Mesodermal cell (in vitro differentiated cells): ENCODE data around the gene TMEM164.

Source experiments
- H3K27ac ChIP-seq: 2 replicates; pipeline ENCODE4 v1.7.0; 2013; ENCODE audit warnings: mild to moderate bottlenecking, low read depth, low read length, moderate library complexity; ENCODE audit not compliant: severe bottlenecking
- H3K36me3 ChIP-seq: 2 replicates; pipeline ENCODE4 v1.7.1; 2013; ENCODE audit warnings: mild to moderate bottlenecking, low read length, moderate library complexity; ENCODE audit not compliant: control insufficient read depth, insufficient read depth
- H3K4me1 ChIP-seq: one replicate; pipeline ENCODE4 v1.7.1; 2013; ENCODE audit warnings: mild to moderate bottlenecking, low read length; ENCODE audit not compliant: insufficient read depth, control insufficient read depth, poor library complexity, severe bottlenecking
- H3K4me3 ChIP-seq: 2 replicates; pipeline ENCODE4 v1.7.0; 2013; ENCODE audit warnings: low read length, control low read depth, mild to moderate bottlenecking; ENCODE audit not compliant: insufficient read depth, poor library complexity, severe bottlenecking; ENCODE audit errors: extremely low read depth
- H3K9me3 ChIP-seq: 2 replicates; pipeline ENCODE4 v1.7.1; 2013; ENCODE audit warnings: mild to moderate bottlenecking, low read length, moderate library complexity; ENCODE audit not compliant: control insufficient read depth
- WGBS, 2 experiments: methylation state at CpG; one replicate each; pipeline ENCODE4 v1.1.5; 2013; ENCODE audit warnings: missing lambda C conversion rate in 2 of 2; ENCODE audit not compliant: insufficient coverage in 2 of 2; 5-methylcytosine and 5-hydroxymethylcytosine counted together

The TMEM164 gene

GRCh38 chrX:110116066-110116980, 113.4 kb downstream of the TMEM164 start:
- H3K36me3 ChIP-seq = no peaks in the 10 kb centered on the region
- no peak overlapping the region for H3K4me3 ChIP-seq
- WGBS, 2 experiments = no CpG with 5 or more reads among the region's 4 CpGs
- H3K9me3 ChIP-seq = no peaks in the 10 kb centered on the region
- no peak overlapping the region for H3K27ac ChIP-seq
- no peaks in the 10 kb centered on the region for H3K4me1 ChIP-seq

GRCh38 chrX:110118530-110118929, 115.6 kb downstream of the TMEM164 start:
- Histone ChIP-seq H3K4me3 (no peak overlapping the region), H3K27ac (no peak overlapping the region), H3K4me1 (no peaks in the 10 kb centered on the region), H3K9me3 (no peaks in the 10 kb centered on the region), H3K36me3 (no peaks in the 10 kb centered on the region)
- 90 to 100% methylated on average over 1 to 2 of the region's 4 CpGs for WGBS, 2 experiments

GRCh38 chrX:110119480-110119879, 116.6 kb downstream of the TMEM164 start:
- Histone ChIP-seq H3K36me3 (no peaks in the 10 kb centered on the region), H3K4me1 (no peaks in the 10 kb centered on the region), H3K27ac (no peak overlapping the region), H3K9me3 (no peaks in the 10 kb centered on the region), H3K4me3 (no peak overlapping the region)
- no CpG with 5 or more reads among the region's 2 CpGs for WGBS, 2 experiments

- no peak overlapping the region for H3K4me3 ChIP-seq
- 83 to 100% methylated on average over 1 of the region's 2 CpGs for WGBS, 2 experiments
- H3K9me3 ChIP-seq = no peaks in the 10 kb centered on the region
- H3K4me1 ChIP-seq = no peaks in the 10 kb centered on the region
- H3K27ac ChIP-seq = no peak overlapping the region
- H3K36me3 ChIP-seq = no peaks in the 10 kb centered on the region
Measured at GRCh38 chrX:110120025-110120424, 117.1 kb downstream of the TMEM164 start.

GRCh38 chrX:110123331-110123782, 120.4 kb downstream of the TMEM164 start:
- Histone ChIP-seq H3K9me3 (no peaks in the 10 kb centered on the region), H3K4me3 (no peak overlapping the region), H3K27ac (no peak overlapping the region), H3K4me1 (no peaks in the 10 kb centered on the region), H3K36me3 (no peaks in the 10 kb centered on the region)
- WGBS, 2 experiments = 83% methylated on average over 1 of the region's 3 CpGs; no CpG with 5 or more reads in 1 of the 2 experiments

- no peaks in the 10 kb centered on the region for H3K9me3 ChIP-seq
- H3K27ac ChIP-seq = no peak overlapping the region
- no peaks in the 10 kb centered on the region for H3K36me3 ChIP-seq
- H3K4me1 ChIP-seq = no peaks in the 10 kb centered on the region
- no peak overlapping the region for H3K4me3 ChIP-seq
- 63 to 85% methylated on average over 3 to 4 of the region's 9 CpGs for WGBS, 2 experiments
Measured at GRCh38 chrX:110125446-110126162, 122.7 kb downstream of the TMEM164 start.

GRCh38 chrX:110131031-110131430, 128.1 kb downstream of the TMEM164 start:
- WGBS, 2 experiments = no CpG with 5 or more reads among the region's 1 CpG
- Histone ChIP-seq H3K9me3 (no peaks in the 10 kb centered on the region), H3K36me3 (peaks cover 5% of the 10 kb centered on the region), H3K4me1 (no peaks in the 10 kb centered on the region), H3K4me3 (no peak overlapping the region), H3K27ac (no peak overlapping the region)

- Histone ChIP-seq H3K27ac (no peak overlapping the region), H3K4me1 (no peaks in the 10 kb centered on the region), H3K4me3 (no peak overlapping the region), H3K36me3 (peaks cover 5% of the 10 kb centered on the region), H3K9me3 (no peaks in the 10 kb centered on the region)
- WGBS, 2 experiments = 60% methylated on average over 1 of the region's 1 CpG; no CpG with 5 or more reads in 1 of the 2 experiments
Measured at GRCh38 chrX:110132450-110133114, 129.7 kb downstream of the TMEM164 start.

- H3K36me3 ChIP-seq = peaks cover 5% of the 10 kb centered on the region
- H3K4me1 ChIP-seq = no peaks in the 10 kb centered on the region
- H3K4me3 ChIP-seq = no peak overlapping the region
- H3K27ac ChIP-seq = no peak overlapping the region
- H3K9me3 ChIP-seq = no peaks in the 10 kb centered on the region
- 100% methylated on average over 1 of the region's 5 CpGs; no CpG with 5 or more reads in 1 of the 2 experiments for WGBS, 2 experiments
Measured at GRCh38 chrX:110133735-110134370, 130.9 kb downstream of the TMEM164 start.

GRCh38 chrX:110135618-110136017, 132.7 kb downstream of the TMEM164 start:
- Histone ChIP-seq H3K4me1 (no peaks in the 10 kb centered on the region), H3K36me3 (peaks cover 5% of the 10 kb centered on the region), H3K9me3 (no peaks in the 10 kb centered on the region), H3K27ac (no peak overlapping the region), H3K4me3 (no peak overlapping the region)
- 100% methylated on average over 1 of the region's 1 CpG; no CpG with 5 or more reads in 1 of the 2 experiments for WGBS, 2 experiments
